Sigmoid colon (tissue), 7 donors: ENCODE data around the gene EEF1AKMT2. TPM values are rescaled to one million over a fixed set of nuclear protein-coding genes. Genes with fewer than 3 reads are reported as not detected.

Source experiments
- DNase-seq: peaks from one replicate; pipeline ENCODE4 v3.0.0-alpha.2; 2019
- H3K27ac ChIP-seq, 4 donors: fragments of 200-600 bp; sonication (generic); one replicate each; pipeline ENCODE4 v1.5.1; 2016 to 2019; ENCODE audit warnings: mild to moderate bottlenecking in 1 of 4
- H3K27me3 ChIP-seq, 3 donors: fragments of 200-600 bp; sonication (generic); one replicate each; pipeline ENCODE4 v1.5.1; 2019; ENCODE audit warnings: mild to moderate bottlenecking in 1 of 3
- H3K36me3 ChIP-seq, 4 donors: fragments of 200-600 bp; sonication (generic); one replicate each; pipeline ENCODE4 v1.5.1; 2016 to 2019
- H3K4me1 ChIP-seq, 4 donors: fragments of 200-600 bp; sonication (generic); one replicate each; pipeline ENCODE4 v1.5.1; 2017 to 2019
- H3K4me3 ChIP-seq, 4 donors: fragments of 200-600 bp; sonication (generic); one replicate each; pipeline ENCODE4 v1.5.1; 2017 to 2019; ENCODE audit warnings: mild to moderate bottlenecking in 2 of 4, moderate library complexity in 1 of 4
- H3K9me3 ChIP-seq, 4 donors: fragments of 200-600 bp in 3 of 4; sonication (generic) in 3 of 4; one replicate each; pipeline versions ENCODE4 v1.5.1 to v1.6.1; 2013 to 2019
- EP300 ChIP-seq, 4 donors: sonication (generic); formaldehyde crosslinking; IDR thresholded peaks; one replicate each; pipeline ENCODE4 v1.6.1; 2017; ENCODE audit warnings: antibody characterized with exemption in 4 of 4
- POLR2A ChIP-seq, 2 donors: fragments of 450-650 bp; IDR thresholded peaks; one replicate each; pipeline ENCODE4 v1.6.1; 2016; ENCODE audit warnings: antibody characterized with exemption in 2 of 2, mild to moderate bottlenecking in 2 of 2, moderate library complexity in 2 of 2
- POLR2AphosphoS5 ChIP-seq, 4 donors: sonication (generic); formaldehyde crosslinking; IDR thresholded peaks; one replicate each; pipeline ENCODE4 v1.6.1; 2017; ENCODE audit warnings: antibody characterized with exemption in 4 of 4
- WGBS, 2 donors: extraction: QIAGEN DNeasy Blood & Tissue Kit; methylation state at CpG; one replicate each; pipeline ENCODE4 v1.1.7; 2013; 5-methylcytosine and 5-hydroxymethylcytosine counted together
- intact Hi-C: fragments of 100-400 bp; cut with DNase I; formaldehyde crosslinking; loops from one replicate; pipeline ENCODE4 v1.15.1; 2023
- polyA plus RNA-seq, 3 donors: library from polyadenylated mRNA; stranded (reverse); fragments of 200-250 nt; gene quantifications; one replicate each; pipeline ENCODE4 v1.2.3, GENCODE V29; 2013
- total RNA-seq, 4 donors: library from RNA; depleted of rRNA; stranded (reverse); fragments of >200 nt; gene quantifications; one replicate each; pipeline ENCODE4 v1.1.0, GENCODE V29; 2016
- TF ChIP-seq, protein P1 (sequence below), 4 experiments: fragments of 450-650 bp in 3 of 4; fragments of 200-600 bp in 1 of 4; IDR thresholded peaks; one replicate each; pipeline ENCODE4 v1.5.1; 2016 to 2019; ENCODE audit warnings: antibody characterized with exemption in 4 of 4, mild to moderate bottlenecking in 3 of 4, moderate library complexity in 2 of 4
- donor health status: healthy with polysubstance abuse.
- donor health status: Bipolar disorder and iron deficiency.
- donor health status: healthy.

The EEF1AKMT2 gene
- total and polyA plus RNA-seq, 7 donors, result 10.0 to 19.7 (median 15.6) TPM

DNA sequence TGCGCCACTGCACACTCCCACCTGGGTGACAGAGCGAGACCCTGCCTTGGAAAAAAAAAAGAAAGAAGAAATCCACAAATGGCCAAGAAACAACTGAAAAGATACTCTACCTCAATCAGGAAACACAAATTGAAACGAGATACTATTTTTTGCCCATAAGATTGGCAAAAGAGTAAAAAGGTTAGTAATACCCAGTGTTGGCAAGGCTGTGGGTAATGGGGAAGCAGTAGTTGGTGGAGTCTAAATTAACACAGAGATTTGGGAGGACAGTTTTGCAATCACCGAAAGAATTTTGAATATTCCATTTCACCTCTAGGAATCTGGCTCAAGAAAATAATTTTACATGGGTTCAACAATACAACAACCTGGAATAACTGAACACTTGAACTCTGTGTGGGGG is 29.8 kb upstream of the EEF1AKMT2 start:
- Histone ChIP-seq H3K27me3 (no peaks in the 10 kb centered on the region), H3K27ac (no peak overlapping the region), H3K36me3 (peaks cover 0 to 52% (median 4%) of the 10 kb centered on the region in 4 donors), H3K4me3 (no peak overlapping the region), H3K4me1 (no peaks in the 10 kb centered on the region), H3K9me3 (no peaks in the 10 kb centered on the region)
- no peak for DNase-seq
- intact Hi-C loops, result no loop called here
- TF ChIP-seq POLR2A (IDR thresholded peaks at IDR 0.05) (no peak), POLR2AphosphoS5 (IDR thresholded peaks at IDR 0.05) (no peak), EP300 (IDR thresholded peaks at IDR 0.05) (no peak)
- TF ChIP-seq, protein P1, sequence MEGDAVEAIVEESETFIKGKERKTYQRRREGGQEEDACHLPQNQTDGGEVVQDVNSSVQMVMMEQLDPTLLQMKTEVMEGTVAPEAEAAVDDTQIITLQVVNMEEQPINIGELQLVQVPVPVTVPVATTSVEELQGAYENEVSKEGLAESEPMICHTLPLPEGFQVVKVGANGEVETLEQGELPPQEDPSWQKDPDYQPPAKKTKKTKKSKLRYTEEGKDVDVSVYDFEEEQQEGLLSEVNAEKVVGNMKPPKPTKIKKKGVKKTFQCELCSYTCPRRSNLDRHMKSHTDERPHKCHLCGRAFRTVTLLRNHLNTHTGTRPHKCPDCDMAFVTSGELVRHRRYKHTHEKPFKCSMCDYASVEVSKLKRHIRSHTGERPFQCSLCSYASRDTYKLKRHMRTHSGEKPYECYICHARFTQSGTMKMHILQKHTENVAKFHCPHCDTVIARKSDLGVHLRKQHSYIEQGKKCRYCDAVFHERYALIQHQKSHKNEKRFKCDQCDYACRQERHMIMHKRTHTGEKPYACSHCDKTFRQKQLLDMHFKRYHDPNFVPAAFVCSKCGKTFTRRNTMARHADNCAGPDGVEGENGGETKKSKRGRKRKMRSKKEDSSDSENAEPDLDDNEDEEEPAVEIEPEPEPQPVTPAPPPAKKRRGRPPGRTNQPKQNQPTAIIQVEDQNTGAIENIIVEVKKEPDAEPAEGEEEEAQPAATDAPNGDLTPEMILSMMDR (IDR thresholded peaks at IDR 0.05), result no peak
- WGBS, 2 donors, result 86 to 88% methylated on average over 4 of the region's 4 CpGs

DNA sequence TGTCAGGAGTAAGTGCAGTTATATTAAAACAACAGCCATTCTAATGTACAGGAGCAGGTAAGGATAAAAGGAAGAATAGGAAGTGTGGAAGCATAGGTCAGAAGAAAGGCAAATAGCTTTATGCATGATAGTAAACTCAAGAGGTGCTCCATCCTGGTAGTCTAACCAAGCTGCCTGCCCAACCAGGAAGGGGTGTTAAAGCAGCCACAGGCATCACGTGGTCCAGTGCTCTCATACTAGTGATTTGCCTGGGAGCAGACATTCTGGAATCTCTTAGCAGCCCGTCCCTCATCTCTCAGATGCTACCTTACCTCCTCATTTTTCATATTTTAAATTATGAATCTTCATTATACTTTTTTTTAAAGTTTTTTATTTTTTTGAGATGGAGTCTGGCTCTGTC is 28.4 kb upstream of the EEF1AKMT2 start:
- DNase-seq, result no peak
- WGBS, 2 donors, result 97 to 99% methylated on average over 2 of the region's 2 CpGs
- Histone ChIP-seq H3K27ac (no peak overlapping the region), H3K36me3 (peaks cover 0 to 47% (median 1%) of the 10 kb centered on the region in 4 donors), H3K27me3 (no peaks in the 10 kb centered on the region), H3K9me3 (no peaks in the 10 kb centered on the region), H3K4me3 (no peak overlapping the region), H3K4me1 (no peaks in the 10 kb centered on the region)
- intact Hi-C loops, result no loop called here
- TF ChIP-seq POLR2AphosphoS5 (IDR thresholded peaks at IDR 0.05) (no peak), POLR2A (IDR thresholded peaks at IDR 0.05) (no peak), EP300 (IDR thresholded peaks at IDR 0.05) (no peak)
- TF ChIP-seq, protein P1 (IDR thresholded peaks at IDR 0.05), result no peak

GRCh38 chr10:124802313-124802675 is 10.6 kb upstream of the EEF1AKMT2 start:
- 0 to 1% methylated on average over 13 of the region's 13 CpGs for WGBS, 2 donors
- intact Hi-C loops, result loop anchor here (5.0 to 10.0 kb wide), 2 partner anchors 915 to 1023 kb away; partner anchors contain the start of genes BCCIP, EDRF1 and UROS
- H3K27ac ChIP-seq, result peak overlapping the region; percentile 77 to 86 (median 83)
- H3K4me1 ChIP-seq, result peaks cover 0 to 17% (median 11%) of the 10 kb centered on the region in 4 donors
- no peak for DNase-seq
- peaks cover 0 to 1% (median 0%) of the 10 kb centered on the region in 4 donors for H3K36me3 ChIP-seq
- peak overlapping the region; percentile 77 to 97 (median 95) for H3K4me3 ChIP-seq
- TF ChIP-seq EP300 (IDR thresholded peaks at IDR 0.05), result no peak
- TF ChIP-seq POLR2A (IDR thresholded peaks at IDR 0.05), result no peak
- no peaks in the 10 kb centered on the region for H3K9me3 ChIP-seq
- no peaks in the 10 kb centered on the region for H3K27me3 ChIP-seq

GRCh38 chr10:124799211-124799610 is 7.5 kb upstream of the EEF1AKMT2 start:
- H3K4me3 ChIP-seq, result no peak overlapping the region
- peaks cover 0 to 17% (median 11%) of the 10 kb centered on the region in 4 donors for H3K4me1 ChIP-seq
- no peaks in the 10 kb centered on the region for H3K36me3 ChIP-seq
- intact Hi-C loops, result no loop called here
- no peaks in the 10 kb centered on the region for H3K27me3 ChIP-seq
- no peak overlapping the region for H3K27ac ChIP-seq
- 54 to 71% methylated on average over 4 of the region's 4 CpGs for WGBS, 2 donors
- TF ChIP-seq EP300 (IDR thresholded peaks at IDR 0.05) (no peak), POLR2A (IDR thresholded peaks at IDR 0.05) (no peak), POLR2AphosphoS5 (IDR thresholded peaks at IDR 0.05) (no peak)
- TF ChIP-seq, protein P1 (IDR thresholded peaks at IDR 0.05), result no peak
- no peaks in the 10 kb centered on the region for H3K9me3 ChIP-seq
- DNase-seq, result no peak

DNA sequence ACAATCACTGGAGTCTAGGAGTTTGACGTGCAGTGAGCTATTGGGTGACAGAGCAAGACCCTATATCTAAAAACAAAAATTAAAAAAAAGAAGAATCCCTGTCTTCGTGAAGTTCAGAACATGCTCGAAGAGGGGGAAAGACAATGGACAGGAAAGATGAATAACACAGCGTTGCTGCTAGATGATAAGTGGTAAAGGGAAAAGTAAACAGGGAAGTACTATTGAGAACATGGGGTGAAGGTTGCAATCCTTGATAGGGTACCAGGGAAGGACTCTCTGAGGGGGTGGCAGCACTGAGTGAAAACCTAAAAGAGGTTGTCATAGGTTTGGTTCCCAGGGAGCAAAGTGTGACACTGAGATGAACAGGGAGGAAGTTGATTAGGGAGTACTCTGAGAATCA is 7.1 kb upstream of the EEF1AKMT2 start:
- TF ChIP-seq, protein P1 (IDR thresholded peaks at IDR 0.05), result no peak
- TF ChIP-seq EP300 (IDR thresholded peaks at IDR 0.05) (no peak), POLR2AphosphoS5 (IDR thresholded peaks at IDR 0.05) (no peak), POLR2A (IDR thresholded peaks at IDR 0.05) (no peak)
- 45 to 64% methylated on average over 4 of the region's 4 CpGs for WGBS, 2 donors
- peaks cover 0 to 16% (median 11%) of the 10 kb centered on the region in 4 donors for H3K4me1 ChIP-seq
- H3K27ac ChIP-seq, result no peak overlapping the region
- H3K36me3 ChIP-seq, result no peaks in the 10 kb centered on the region
- DNase-seq, result no peak
- no peak overlapping the region for H3K4me3 ChIP-seq
- no peaks in the 10 kb centered on the region for H3K9me3 ChIP-seq
- no peaks in the 10 kb centered on the region for H3K27me3 ChIP-seq
- intact Hi-C loops, result no loop called here
